ENCODE measurements around the gene ZAR1L. TPM values are rescaled to one million over a fixed set of nuclear protein-coding genes. Genes with fewer than 3 reads are reported as not detected.

The ZAR1L gene
- total and polyA plus RNA-seq, 9 of the 15 experiments (the other 6 are each of a cell fraction or from before 2014, with no cell fraction given): not detected

DNA sequence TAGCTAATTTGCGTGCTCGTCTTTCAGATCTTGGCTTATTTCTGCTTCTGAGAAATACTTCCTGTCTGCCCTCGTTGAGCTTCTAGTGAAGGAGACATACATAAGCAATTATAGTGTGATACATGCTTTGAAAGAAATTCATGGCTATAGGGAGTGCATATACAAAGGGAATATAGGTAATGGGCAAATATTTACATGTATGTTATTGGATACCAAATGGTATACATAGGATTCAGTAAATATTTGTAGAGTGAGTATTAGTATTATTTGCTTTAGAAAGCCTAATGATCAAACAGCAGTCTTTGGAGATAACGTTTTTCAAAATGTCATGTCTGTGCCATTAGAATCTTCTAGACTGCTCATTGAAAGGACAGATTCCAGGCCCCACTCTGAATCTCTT, 5.4 kb upstream of the ZAR1L start (continued):
- TF ChIP-seq, protein P1, sequence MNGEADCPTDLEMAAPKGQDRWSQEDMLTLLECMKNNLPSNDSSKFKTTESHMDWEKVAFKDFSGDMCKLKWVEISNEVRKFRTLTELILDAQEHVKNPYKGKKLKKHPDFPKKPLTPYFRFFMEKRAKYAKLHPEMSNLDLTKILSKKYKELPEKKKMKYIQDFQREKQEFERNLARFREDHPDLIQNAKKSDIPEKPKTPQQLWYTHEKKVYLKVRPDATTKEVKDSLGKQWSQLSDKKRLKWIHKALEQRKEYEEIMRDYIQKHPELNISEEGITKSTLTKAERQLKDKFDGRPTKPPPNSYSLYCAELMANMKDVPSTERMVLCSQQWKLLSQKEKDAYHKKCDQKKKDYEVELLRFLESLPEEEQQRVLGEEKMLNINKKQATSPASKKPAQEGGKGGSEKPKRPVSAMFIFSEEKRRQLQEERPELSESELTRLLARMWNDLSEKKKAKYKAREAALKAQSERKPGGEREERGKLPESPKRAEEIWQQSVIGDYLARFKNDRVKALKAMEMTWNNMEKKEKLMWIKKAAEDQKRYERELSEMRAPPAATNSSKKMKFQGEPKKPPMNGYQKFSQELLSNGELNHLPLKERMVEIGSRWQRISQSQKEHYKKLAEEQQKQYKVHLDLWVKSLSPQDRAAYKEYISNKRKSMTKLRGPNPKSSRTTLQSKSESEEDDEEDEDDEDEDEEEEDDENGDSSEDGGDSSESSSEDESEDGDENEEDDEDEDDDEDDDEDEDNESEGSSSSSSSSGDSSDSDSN (IDR thresholded peaks at IDR 0.05; ENCODE audit: borderline replicate concordance in 1 of 2, low read depth in 2 of 2, low read length in 2 of 2): no peak

DNA sequence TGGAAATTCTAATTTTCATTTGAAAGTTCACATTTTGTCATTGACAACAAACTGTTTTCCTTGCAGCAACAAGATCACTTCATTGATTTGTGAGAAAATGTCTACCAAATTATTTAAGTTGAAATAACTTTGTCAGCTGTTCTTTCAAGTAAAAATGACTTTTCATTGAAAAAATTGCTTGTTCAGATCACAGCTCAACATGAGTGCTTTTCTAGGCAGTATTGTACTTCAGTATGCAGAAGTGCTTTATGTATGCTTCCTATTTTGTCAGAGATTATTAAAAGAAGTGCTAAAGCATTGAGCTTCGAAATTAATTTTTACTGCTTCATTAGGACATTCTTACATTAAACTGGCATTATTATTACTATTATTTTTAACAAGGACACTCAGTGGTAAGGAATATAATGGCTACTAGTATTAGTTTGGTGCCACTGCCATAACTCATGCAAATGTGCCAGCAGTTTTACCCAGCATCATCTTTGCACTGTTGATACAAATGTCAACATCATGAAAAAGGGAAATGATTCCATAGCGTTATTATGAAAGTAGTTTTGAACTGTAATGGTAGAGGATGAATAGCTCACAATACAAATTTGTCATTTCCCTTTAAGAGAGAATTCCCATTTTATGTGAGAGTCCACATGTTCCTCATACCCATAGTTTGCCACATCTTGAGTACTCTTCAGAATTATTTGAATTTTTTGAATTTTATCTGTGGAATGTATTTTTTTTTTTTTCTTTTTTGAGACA, 2.7 kb upstream of the ZAR1L start:
- FAIRE-seq: no peak
- H3K36me3 ChIP-seq (ENCODE audit: control insufficient read depth, insufficient read depth, low read length): peaks cover 27% of the 10 kb centered on the region; the same call in 2 of the 3 replicates
- no peak for DNase-seq (ENCODE audit: extremely low read depth in 1 of 4, low spot score in 3 of 4)
- H3K4me1 ChIP-seq (replicated peaks in 1 of 2; ENCODE audit: control insufficient read depth in 2 of 2, insufficient read depth in 2 of 2, low read length in 2 of 2): peaks cover 0 to 6% of the 10 kb centered on the region in 2 experiments; a peak in 2 of 5 replicates
- WGBS (ENCODE audit: insufficient coverage, low coverage, missing lambda C conversion rate): 81% methylated on average over 2 of the region's 2 CpGs
- BruUV-seq (replicated peaks): no TSS peak
- ChIA-PET POLR2A (no interaction called here), CTCF (ENCODE audit: low intra/inter-chr PET ratio) (no interaction called here)
- no peak overlapping the region for H3K4me2 ChIP-seq (ENCODE audit: insufficient read depth, low read length)
- no peak for ATAC-seq
- TF ChIP-seq, protein P2, sequence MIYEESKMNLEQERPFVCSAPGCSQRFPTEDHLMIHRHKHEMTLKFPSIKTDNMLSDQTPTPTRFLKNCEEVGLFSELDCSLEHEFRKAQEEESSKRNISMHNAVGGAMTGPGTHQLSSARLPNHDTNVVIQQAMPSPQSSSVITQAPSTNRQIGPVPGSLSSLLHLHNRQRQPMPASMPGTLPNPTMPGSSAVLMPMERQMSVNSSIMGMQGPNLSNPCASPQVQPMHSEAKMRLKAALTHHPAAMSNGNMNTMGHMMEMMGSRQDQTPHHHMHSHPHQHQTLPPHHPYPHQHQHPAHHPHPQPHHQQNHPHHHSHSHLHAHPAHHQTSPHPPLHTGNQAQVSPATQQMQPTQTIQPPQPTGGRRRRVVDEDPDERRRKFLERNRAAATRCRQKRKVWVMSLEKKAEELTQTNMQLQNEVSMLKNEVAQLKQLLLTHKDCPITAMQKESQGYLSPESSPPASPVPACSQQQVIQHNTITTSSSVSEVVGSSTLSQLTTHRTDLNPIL (CRISPR knock-in tag; IDR thresholded peaks at IDR 0.05): no peak
- no peak for TF ChIP-seq NRF1 (conservative IDR thresholded peaks at IDR 0.05 in 1 of 2, IDR thresholded peaks at IDR 0.05 in 1 of 2)
- TF ChIP-seq, protein P3, sequence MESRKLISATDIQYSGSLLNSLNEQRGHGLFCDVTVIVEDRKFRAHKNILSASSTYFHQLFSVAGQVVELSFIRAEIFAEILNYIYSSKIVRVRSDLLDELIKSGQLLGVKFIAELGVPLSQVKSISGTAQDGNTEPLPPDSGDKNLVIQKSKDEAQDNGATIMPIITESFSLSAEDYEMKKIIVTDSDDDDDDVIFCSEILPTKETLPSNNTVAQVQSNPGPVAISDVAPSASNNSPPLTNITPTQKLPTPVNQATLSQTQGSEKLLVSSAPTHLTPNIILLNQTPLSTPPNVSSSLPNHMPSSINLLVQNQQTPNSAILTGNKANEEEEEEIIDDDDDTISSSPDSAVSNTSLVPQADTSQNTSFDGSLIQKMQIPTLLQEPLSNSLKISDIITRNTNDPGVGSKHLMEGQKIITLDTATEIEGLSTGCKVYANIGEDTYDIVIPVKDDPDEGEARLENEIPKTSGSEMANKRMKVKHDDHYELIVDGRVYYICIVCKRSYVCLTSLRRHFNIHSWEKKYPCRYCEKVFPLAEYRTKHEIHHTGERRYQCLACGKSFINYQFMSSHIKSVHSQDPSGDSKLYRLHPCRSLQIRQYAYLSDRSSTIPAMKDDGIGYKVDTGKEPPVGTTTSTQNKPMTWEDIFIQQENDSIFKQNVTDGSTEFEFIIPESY (CRISPR knock-in tag; IDR thresholded peaks at IDR 0.05): no peak
- intact Hi-C loops (cut with micrococcal nuclease): no loop called here
- H3K9me3 ChIP-seq (replicated peaks; ENCODE audit: control insufficient read depth, insufficient read depth, low read depth, low read length): no peaks in the 10 kb centered on the region
- no peak overlapping the region for H3K4me3 ChIP-seq
- in situ Hi-C loops (cut with MboI): loop anchor here (25.0 kb wide), 1 partner anchor 406 kb away; no protein-coding TSS in a partner anchor
- H3K79me2 ChIP-seq (ENCODE audit: control insufficient read depth, insufficient read depth, low read length): peaks cover 20% of the 10 kb centered on the region
- no peak overlapping the region for H3K9ac ChIP-seq (ENCODE audit: insufficient read depth in 1 of 2, low read depth in 2 of 2, low read length in 2 of 2)
- no peaks in the 10 kb centered on the region for H3K9me1 ChIP-seq (ENCODE audit: control insufficient read depth, insufficient read depth, low read length)
- H3K27ac ChIP-seq (ENCODE audit: extremely low read depth, low read depth, low read length): no peak overlapping the region
- H3K27me3 ChIP-seq (ENCODE audit: control insufficient read depth in 2 of 2, insufficient read depth in 2 of 2, low read length in 2 of 2): no peaks in the 10 kb centered on the region
- H2AFZ ChIP-seq (ENCODE audit: low read depth, low read length): no peak overlapping the region
- H4K20me1 ChIP-seq (replicated peaks; ENCODE audit: control insufficient read depth, insufficient read depth, low read length): no peaks in the 10 kb centered on the region

Measured in K562 (cell line).